Hematopoietic multipotent progenitor cell (in vitro differentiated cells): ENCODE results near the gene G3BP1. TPM values are rescaled to one million over a fixed set of nuclear protein-coding genes. Genes with fewer than 3 reads are reported as not detected.
"Not testable (repeated sequence)": the region's sequence is repeated elsewhere in the genome, so short reads cannot be mapped to it uniquely, and the experiment has no call there.

ENCODE experiments used
- DNase-seq, 3 donors: peaks; one replicate each; pipeline ENCODE4 v3.0.0-alpha.2; 2011 to 2015; ENCODE audit warnings: low read depth in 2 of 3, low spot score in 2 of 3
- total RNA-seq: library from RNA; depleted of rRNA; stranded (reverse); fragments of >200 nt; gene quantifications from one replicate; pipeline ENCODE4 v1.2.3, GENCODE V29; 2012

G3BP1 gene
- total RNA-seq, 1 donor: 78.6 TPM

GRCh38 chr5:151787817-151788216 is 16.1 kb downstream of the G3BP1 start:
- no peak for DNase-seq

- DNase-seq: no peak
These were observed 21.6 kb downstream of the G3BP1 start for GRCh38 chr5:151793358-151793757.

DNA sequence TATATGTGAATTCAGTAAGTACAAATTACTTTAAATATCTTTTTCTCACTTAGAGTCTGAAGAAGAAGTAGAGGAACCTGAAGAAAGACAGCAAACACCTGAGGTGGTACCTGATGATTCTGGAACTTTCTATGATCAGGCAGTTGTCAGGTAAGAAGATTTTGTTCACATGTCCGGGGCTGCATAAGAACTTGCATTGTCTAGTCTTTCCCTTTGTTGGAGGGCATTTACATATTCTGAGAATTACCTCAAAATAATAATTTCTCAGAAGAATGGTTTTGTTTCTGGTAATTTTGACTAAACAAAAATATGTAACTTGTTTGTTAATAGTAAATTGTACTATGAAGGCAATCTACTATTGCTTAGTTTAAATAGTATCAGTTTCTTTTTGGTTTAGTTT is 23.7 kb downstream of the G3BP1 start:
- no peak for DNase-seq

DNA sequence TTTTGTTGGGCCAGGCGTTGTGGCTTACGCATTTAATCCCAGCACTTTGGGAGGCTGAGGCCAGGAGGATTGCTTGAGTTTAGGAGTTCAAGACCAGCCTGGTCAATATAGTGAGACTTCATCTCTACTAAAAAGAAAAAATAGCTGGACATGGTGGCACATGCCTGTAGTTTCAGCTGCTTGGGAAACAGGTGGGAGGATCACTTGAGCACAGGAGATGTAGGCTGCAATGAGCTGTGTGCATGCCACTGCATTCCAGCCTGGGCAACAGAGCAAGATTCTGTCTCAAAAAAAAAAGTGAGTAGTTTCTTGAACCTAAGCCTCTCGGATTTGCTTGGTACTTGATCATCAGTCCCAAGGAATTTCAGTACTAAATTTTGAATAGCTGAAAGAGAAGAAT is 26.9 kb downstream of the G3BP1 start:
- DNase-seq: no peak

DNA sequence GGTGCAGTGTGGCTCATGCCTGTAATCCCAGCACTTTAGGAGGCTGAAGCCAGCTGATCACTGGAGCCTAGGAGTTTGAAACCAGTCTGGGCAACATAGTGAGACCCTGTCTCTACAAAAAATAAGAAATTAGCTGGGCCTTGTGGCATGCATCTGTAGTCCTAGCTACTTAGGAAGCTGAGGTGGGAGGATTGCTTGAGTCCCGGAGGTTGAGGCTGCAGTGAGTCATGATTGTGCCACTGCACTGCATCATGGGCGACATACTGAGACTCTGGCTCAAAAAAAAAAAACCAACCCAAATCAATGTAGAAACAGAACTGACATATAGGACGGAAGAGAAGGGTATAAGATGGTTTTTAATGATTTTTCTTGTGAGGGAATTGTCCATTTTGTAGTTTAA is 27.7 kb downstream of the G3BP1 start:
- no peak for DNase-seq

- no peak for DNase-seq
These were observed 28.8 kb downstream of the G3BP1 start for GRCh38 chr5:151800532-151800931.

- peak in 1 of 3 donors; percentile 17 for DNase-seq
These were observed 33.9 kb downstream of the G3BP1 start for GRCh38 chr5:151805414-151806223.

- no peak for DNase-seq
These were observed 36.9 kb downstream of the G3BP1 start for GRCh38 chr5:151808451-151809169.

GRCh38 chr5:151810449-151810848 is 38.7 kb downstream of the G3BP1 start:
- DNase-seq: no peak

DNA sequence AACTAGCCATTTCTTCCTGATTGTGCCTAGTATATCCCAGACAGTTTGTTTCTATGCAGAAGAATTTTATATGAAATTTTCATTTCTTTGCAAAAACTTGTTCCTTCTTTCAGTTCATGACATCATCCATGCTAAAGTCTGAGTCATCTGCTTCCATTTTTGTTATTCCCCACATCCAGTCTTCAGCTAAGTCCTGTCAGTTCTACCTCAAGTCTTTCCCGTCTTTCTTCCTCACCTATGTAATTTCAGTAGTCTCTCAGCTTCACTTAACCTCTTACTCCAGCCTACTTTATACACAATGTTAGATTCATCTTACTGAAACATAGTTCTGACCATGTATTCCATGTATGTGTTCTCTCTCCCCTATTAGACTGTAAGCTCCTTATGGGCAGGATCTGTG is 39.1 kb downstream of the G3BP1 start:
- DNase-seq: no peak

DNA sequence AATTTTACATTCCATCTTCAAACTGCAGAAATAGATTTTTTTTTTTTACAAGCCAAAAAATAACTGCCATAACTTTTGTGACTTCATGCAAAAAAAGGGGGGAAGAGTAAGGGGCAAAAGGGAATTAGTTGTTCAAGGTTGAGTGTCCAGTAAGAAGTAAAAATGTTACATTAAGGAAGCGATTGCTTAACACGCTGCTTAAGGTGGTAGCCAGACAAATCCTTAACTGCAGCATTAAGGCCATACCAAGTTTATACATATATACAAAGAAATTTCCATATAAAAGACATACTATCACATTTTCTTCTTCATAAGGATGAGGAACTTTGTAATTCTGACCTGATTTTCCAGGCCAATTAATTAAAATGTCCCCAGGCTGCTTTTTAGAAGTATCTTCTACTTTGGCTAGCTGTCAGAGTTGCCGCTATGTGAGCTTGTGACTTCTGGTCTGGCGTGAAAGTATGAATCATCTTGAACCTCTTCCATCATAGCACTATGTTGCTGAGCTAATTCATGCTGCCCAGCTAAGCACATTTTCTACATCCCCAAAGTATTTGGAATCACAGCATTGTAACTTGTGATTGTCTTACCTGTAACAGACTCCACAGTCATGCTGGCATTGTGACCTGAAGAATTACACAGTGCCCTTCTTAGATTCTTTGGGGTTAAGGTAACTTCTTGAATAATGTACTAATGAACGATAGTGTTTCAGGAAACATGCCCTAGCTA is 40.0 kb downstream of the G3BP1 start:
- DNase-seq: no peak

GRCh38 chr5:151812757-151813309 is 41.1 kb downstream of the G3BP1 start:
- DNase-seq: no peak

GRCh38 chr5:151815051-151815450 is 43.3 kb downstream of the G3BP1 start:
- no peak for DNase-seq

DNA sequence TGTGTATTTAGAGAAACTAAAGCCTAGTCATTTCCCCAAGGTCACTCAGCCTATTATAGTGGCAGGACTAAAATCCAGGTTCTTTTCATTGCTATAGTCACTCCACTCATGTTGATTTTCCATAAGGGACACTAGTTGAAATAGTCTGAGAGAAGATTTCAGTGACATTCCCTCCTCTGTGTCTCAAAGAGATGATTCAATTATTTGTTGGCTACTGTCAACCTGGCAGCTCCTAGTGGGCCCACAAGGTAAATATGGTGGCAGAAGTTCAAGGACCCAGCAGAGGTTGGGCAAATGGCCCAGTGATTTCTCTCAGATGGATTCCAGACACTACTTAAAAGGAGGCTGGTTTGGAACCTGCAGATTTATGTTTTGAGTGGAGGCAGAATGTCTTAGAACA is 48.1 kb downstream of the G3BP1 start:
- no peak for DNase-seq

- no peak for DNase-seq
These were observed 48.5 kb downstream of the G3BP1 start for GRCh38 chr5:151820271-151820670.

GRCh38 chr5:151820903-151821302 is 49.1 kb downstream of the G3BP1 start:
- DNase-seq: no peak

DNA sequence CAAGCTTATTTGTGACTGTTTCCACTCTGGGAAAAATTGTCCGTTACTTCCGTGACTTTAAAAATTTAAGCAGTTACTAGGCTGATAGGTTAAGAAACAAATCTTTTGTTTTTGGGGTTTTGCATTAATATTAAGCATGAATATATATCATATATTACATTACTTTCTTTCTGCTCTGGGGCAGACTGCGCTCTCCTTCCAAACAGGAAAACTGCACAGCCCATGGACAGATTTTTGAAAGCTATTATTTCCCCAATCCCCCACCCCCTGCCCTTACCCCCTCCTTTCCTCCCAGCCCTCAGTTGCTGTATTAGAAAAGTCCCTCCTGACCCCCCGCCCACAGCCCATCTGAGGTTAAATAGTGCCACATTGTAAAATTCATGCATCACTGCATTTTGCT is 50.4 kb downstream of the G3BP1 start:
- DNase-seq: no peak

- peak; percentile 14 to 41 (median 18) for DNase-seq
These were observed 53.7 kb downstream of the G3BP1 start for GRCh38 chr5:151825445-151825844.

GRCh38 chr5:151829370-151829769 is 57.6 kb downstream of the G3BP1 start:
- DNase-seq: no peak

DNA sequence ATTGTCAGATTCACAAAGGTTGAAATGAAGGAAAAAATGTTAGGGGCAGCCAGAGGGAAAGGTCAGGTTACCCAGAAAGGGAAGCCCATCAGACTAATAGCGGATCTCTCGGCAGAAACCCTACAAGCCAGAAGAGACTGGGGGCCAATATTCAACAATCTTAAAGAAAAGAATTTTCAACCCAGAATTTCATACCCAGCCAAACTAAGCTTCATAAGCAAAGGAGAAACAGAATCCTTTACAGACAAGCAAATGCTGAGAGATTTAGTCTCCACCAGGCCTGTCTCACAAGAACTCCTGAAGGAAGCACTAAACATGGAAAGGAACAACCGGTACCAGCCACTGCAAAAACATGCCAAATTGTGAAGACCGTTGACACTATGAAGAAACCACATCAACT is 61.1 kb downstream of the G3BP1 start:
- DNase-seq: not testable (repeated sequence)

- DNase-seq: no peak
These were observed 75.0 kb downstream of the G3BP1 start for GRCh38 chr5:151846765-151847164.
